IPS-20b (cell line): ENCODE measurements around the gene NTN1.

Source experiments
- H3K27ac ChIP-seq: one replicate; pipeline ENCODE4 v1.5.1; 2013; ENCODE audit warnings: low read length
- H3K27me3 ChIP-seq: 2 replicates; pipeline ENCODE4 v1.6.1; 2013; ENCODE audit warnings: mild to moderate bottlenecking, low read length, inconsistent platforms; ENCODE audit not compliant: insufficient read depth
- H3K36me3 ChIP-seq: 2 replicates; pipeline ENCODE4 v1.6.1; 2013; ENCODE audit warnings: low read depth, mild to moderate bottlenecking, inconsistent platforms, low read length, moderate library complexity; ENCODE audit not compliant: insufficient read depth
- H3K4me1 ChIP-seq: 2 replicates; pipeline ENCODE4 v1.6.1; 2013; ENCODE audit warnings: mild to moderate bottlenecking, control low read depth, inconsistent platforms, low read length, moderate library complexity; ENCODE audit not compliant: insufficient read depth
- H3K4me3 ChIP-seq: 2 replicates; pipeline ENCODE4 v1.5.1; 2013; ENCODE audit warnings: mild to moderate bottlenecking, low read length, inconsistent platforms
- H3K9ac ChIP-seq: 2 replicates; pipeline ENCODE4 v1.6.1; 2013; ENCODE audit warnings: low read depth, mild to moderate bottlenecking, inconsistent platforms, low read length, moderate library complexity
- H3K9me3 ChIP-seq: 2 replicates; pipeline ENCODE4 v1.6.1; 2013; ENCODE audit warnings: mild to moderate bottlenecking, low read depth, low read length, inconsistent platforms; ENCODE audit not compliant: insufficient read depth

NTN1 gene

DNA sequence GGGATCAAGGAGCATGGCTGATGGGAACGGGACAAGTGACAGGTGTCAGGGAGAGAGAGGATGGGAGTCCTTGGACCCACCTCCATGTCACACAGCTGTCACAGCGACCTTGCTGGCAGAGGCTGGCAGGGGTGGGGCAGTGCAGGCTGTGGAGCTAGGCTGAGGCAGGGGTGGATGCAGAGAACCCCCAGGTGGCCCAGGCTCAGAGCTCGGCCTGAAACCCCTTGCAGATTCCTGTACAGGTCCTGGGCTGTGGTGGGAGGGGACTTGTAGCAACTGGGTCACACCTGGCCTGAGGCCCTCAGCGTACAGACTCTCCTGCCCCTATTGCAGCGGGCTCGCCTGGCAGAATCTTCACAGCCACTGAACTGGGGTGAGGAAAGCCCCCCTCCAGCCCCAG, 174.1 kb downstream of the NTN1 start:
- H3K36me3 ChIP-seq = no peaks in the 10 kb centered on the region

DNA sequence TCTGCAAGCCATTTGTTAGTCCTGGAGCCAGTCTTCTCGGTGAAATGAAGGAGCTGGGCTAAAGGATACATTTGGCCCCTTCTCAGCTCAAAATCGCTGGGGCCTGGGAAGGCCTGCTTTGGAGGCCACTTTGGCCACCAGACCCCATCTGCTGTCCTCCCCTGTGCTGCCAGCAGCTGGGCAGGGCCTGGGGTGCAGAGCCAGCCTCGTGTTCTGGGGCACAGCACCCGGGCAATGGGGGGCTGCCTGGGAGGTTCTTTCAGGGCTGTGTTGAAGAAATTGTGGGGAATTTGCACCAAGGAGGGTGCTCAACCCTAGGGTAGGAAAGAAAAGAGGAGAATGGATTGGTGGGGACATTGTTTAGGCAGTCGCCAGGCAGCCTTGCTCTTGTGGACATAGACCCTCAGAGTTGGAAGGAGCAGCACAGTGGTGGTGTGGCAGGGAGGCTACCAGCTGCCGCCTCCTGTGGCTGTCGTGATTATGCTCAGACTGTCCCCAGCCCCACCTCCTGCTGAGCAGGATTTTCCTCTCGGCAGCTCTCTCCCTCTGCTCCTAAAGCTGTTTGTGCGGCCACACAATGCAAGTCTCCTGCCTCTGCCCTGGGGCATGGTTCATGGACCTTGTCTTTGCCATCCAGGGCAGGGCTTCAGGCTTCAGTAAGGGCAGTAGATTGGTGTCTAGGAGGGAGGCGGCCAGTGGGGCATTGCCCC, 174.8 kb downstream of the NTN1 start:
- Histone ChIP-seq H3K27me3 (no peaks in the 10 kb centered on the region), H3K9me3 (no peaks in the 10 kb centered on the region), H3K4me3 (no peak overlapping the region), H3K27ac (no peak overlapping the region), H3K4me1 (peaks cover 12% of the 10 kb centered on the region), H3K36me3 (no peaks in the 10 kb centered on the region), H3K9ac (no peak overlapping the region)

More for the DNA sequence above, 174.1 kb downstream of the NTN1 start:
- Histone ChIP-seq H3K4me1 (peaks cover 12% of the 10 kb centered on the region), H3K27me3 (no peaks in the 10 kb centered on the region), H3K9me3 (no peaks in the 10 kb centered on the region), H3K4me3 (no peak overlapping the region), H3K9ac (no peak overlapping the region), H3K27ac (no peak overlapping the region)

DNA sequence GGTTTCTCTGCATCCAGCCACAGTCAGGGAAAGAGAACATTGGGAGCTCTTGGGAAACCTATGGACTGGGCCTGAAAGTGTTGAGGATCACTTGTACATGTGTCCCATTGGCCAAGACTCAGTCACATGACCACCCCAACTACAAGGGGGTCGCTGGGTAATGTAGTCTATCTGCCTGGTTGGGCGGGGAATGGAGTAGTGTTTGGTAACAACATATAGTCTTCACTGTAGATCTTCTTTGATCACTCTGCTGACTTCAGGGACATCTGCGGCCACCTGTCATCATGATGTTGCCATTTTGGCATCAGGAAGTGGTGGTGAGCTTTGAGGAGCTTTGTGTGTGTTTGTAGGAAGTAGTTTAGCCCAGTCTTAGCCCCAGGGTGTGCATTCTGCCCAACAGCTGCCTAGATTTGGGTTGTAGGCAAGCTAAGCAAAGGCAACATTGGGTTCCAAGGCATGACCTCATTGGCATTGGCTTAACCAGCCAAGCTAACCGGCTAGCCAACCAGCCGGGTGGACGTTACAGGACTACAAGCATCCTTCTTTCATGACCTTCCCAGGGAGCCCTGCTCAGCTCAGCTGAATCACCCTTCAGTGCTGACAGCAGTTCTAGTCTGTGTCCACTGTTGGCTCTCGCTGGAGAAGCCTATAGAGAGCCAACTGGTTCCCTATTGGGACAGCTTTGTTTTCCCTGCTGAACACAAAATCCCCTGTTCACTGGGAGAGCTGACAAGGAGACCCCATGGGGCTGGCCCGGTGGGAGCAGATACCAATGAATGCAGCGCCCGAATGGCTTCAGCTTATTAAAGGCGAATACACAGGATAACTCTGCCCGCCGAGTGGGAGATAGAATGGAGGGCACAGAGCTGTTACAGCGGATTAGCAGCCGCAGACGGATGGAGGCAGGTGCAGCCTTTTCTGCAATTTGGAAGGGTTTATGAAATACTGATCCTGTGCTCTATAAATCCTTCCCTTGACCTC, 178.6 kb downstream of the NTN1 start:
- peaks cover 12% of the 10 kb centered on the region for H3K4me1 ChIP-seq
- H3K4me3 ChIP-seq = no peak overlapping the region
- no peak overlapping the region for H3K27ac ChIP-seq
- no peaks in the 10 kb centered on the region for H3K36me3 ChIP-seq
- no peaks in the 10 kb centered on the region for H3K9me3 ChIP-seq
- H3K27me3 ChIP-seq = peaks cover under 1% of the 10 kb centered on the region; the same call in 1 of the 2 replicates
- H3K9ac ChIP-seq = no peak overlapping the region

DNA sequence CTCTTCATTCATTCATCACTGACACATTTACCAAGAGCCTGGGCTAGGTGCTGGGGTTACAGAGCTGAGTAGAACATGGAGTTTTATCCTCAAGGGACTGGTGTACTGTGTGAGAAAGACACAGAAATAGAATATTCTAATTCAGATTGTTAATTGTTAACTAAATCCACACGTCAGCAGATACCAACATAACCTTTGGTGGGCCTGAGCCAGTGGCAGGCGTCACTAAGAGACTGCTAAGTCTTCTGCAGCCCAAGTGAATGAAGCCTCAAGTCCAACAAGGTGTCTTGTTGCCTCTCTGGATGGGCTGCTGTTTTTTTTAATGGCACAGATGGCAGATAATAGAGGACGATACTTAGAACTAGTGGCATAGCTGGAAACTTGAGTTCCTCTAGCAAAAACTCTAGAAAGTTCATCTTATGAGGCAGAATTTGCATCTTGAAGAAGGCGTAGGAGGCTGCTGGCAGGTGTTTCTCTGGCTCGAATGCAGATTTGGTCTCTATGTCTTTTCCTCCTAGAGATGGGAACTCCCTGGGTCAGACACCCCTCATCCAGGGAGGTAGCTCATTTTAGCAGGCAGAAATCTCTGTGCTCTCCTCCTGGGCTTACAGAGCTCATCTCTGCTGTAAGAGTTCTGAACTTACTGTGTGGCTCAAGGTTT, 179.5 kb downstream of the NTN1 start:
- peaks cover 12% of the 10 kb centered on the region for H3K4me1 ChIP-seq
- no peak overlapping the region for H3K4me3 ChIP-seq
- no peak overlapping the region for H3K27ac ChIP-seq
- H3K36me3 ChIP-seq = no peaks in the 10 kb centered on the region
- no peak overlapping the region for H3K9ac ChIP-seq
- peaks cover 6% of the 10 kb centered on the region; the same call in 1 of the 2 replicates for H3K27me3 ChIP-seq
- H3K9me3 ChIP-seq = no peaks in the 10 kb centered on the region

DNA sequence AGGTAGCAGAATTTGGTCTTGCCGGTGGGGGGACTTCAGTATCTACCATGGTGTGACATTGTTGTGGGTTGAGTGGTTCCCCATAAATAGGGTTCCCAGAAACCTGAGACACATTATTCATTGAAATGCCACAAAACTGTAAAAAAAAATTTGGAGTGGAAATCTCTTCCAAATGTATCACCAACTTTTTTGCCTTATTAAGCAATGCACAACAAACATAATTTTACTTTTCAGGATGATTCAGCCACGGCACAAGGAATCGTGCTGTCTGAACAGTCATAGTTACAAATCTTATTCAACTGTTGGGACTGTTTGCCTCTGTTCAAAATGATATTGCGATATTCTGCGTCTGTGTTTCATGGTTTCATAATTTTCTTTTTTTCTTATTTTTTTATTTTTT, 181.2 kb downstream of the NTN1 start:
- no peak overlapping the region for H3K9ac ChIP-seq
- no peaks in the 10 kb centered on the region for H3K4me1 ChIP-seq
- no peaks in the 10 kb centered on the region for H3K9me3 ChIP-seq
- H3K27ac ChIP-seq = no peak overlapping the region
- no peaks in the 10 kb centered on the region for H3K36me3 ChIP-seq
- peaks cover 6% of the 10 kb centered on the region; the same call in 1 of the 2 replicates for H3K27me3 ChIP-seq
- no peak overlapping the region for H3K4me3 ChIP-seq

DNA sequence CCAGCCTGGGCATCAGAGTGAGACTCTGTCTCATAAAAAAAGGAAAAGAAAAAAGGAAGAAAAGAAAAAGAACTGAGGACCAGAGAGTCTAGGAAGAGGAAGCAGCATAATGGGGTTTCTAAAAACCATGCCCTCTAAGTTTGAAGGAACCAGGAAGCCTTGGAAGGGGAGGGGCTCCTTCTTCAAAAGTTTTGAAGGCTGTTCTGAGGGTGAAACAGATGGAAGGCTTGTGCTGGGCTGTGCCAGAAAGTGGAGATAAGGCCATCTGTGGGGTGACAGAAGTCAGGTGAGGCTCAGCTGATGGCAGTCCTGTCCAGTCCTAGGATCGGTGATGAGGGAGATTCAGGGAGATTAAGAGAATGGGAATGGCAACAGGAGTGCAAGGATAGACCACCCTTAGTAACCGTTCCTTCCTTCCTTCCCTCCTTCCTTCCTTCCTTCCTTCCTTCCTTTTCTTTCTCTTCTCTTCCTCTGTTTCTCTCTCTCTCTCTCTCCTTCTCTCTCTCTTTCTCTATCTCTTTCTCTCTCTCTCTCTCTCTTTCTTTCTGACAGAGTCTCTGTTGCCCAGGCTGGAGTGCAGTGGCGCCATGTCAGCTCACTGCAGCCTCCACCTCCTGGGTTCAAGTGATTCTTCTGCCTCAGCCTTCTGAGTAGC, 182.6 kb downstream of the NTN1 start:
- Histone ChIP-seq H3K9me3 (no peaks in the 10 kb centered on the region), H3K4me1 (no peaks in the 10 kb centered on the region), H3K27ac (no peak overlapping the region), H3K9ac (no peak overlapping the region), H3K27me3 (peaks cover 6% of the 10 kb centered on the region; the same call in 1 of the 2 replicates), H3K36me3 (no peaks in the 10 kb centered on the region), H3K4me3 (no peak overlapping the region)

DNA sequence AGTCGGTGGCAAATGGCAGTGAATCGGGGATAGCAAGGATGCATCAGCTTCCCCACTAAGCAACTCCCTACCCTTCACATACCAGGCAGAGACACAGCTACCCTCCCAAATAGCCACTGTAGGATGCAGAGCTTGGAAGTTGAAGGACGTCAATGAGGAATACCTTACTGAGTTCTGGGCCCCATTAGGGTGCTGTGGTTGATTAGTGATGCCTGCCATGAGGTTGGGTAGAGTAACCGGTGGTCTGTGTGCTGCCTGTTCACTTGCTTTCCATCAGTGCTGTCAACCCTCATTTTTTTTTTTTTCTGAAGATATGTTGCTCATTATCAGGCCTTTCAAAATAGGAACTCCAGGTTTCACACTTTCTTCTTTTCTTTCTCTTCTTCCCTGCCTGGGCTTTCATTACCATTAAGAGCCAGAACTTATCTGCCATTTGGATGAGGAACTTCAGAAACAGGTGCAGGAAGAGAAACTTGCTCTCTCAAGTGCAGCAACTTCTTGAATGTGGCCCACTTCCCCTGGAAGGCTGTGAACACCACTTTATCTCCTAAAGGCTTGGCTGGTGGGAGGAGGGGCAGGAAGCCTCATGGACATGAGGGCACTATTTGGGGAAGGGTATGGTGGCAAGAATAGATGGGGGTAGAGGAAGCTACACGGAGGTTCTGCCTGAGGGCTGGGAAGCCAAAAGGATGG, 183.5 kb downstream of the NTN1 start:
- Histone ChIP-seq H3K36me3 (no peaks in the 10 kb centered on the region), H3K27ac (no peak overlapping the region), H3K4me3 (no peak overlapping the region), H3K4me1 (no peaks in the 10 kb centered on the region), H3K9ac (no peak overlapping the region), H3K27me3 (peaks cover 6% of the 10 kb centered on the region; the same call in 1 of the 2 replicates), H3K9me3 (no peaks in the 10 kb centered on the region)

DNA sequence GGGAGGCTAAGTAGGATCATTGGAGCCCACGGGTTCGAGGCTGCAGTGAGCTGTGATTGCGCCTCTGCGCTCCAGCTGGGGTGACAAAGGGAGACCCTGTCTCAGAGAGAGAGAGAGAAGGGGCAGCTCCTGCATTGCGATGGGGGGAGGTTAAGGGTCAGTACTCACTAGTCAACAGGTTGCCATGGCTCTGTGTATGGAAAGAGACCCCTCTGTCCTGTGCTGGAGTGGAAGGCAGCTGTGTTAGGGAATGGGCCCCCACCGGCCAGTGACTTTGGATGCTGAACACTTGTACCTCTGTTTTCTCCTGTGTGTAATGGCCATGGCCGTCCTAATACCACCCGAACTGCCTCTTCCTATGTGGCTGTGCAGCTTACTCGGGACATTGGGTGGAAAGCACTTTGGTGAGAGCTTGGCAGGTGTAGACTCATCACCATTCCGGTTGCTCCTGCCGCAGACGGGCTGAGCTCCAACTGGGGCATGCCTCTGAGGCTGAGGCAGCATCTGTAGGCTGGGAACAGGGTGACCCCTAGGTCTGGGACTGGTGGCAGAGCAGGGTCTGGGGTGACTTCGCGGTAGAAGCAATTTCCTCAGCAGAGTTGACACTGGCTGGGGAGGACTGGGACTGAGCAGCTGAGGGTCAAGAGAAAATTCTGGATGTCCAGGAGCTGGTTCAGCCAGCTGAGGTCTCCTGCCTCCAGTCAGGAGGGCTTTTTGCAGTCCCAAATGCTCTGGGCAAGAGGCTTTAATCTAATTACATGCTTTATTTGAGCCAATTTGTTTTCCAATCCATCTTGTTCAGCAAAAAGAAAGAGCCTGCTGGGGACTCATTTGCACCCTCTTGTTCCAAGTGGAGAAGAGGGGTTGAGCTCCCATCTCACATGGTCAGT, 184.5 kb downstream of the NTN1 start:
- Histone ChIP-seq H3K9me3 (no peaks in the 10 kb centered on the region), H3K4me1 (no peaks in the 10 kb centered on the region), H3K4me3 (no peak overlapping the region)

DNA sequence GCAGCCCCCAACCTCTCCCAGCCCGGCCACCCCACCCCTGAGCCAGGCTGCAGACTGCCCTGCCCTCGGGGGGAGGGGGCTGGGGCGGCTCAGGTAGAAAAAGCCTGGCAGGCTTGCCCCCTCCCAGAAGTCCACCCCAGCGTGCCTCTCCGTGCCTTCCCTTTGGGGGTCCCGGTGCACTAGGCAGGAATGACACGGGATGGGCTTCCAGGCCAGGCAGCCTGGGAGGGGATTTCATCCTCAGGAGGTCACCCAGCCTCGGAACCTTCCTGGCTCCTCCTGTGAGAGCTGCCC, 185.0 kb downstream of the NTN1 start:
- Histone ChIP-seq H3K9ac (no peak overlapping the region), H3K9me3 (no peaks in the 10 kb centered on the region), H3K4me1 (no peaks in the 10 kb centered on the region), H3K36me3 (no peaks in the 10 kb centered on the region), H3K27ac (no peak overlapping the region), H3K27me3 (peaks cover 6% of the 10 kb centered on the region; the same call in 1 of the 2 replicates), H3K4me3 (no peak overlapping the region)

More for the DNA sequence above, 184.5 kb downstream of the NTN1 start:
- H3K36me3 ChIP-seq = no peaks in the 10 kb centered on the region
- no peak overlapping the region for H3K9ac ChIP-seq
- H3K27me3 ChIP-seq = peaks cover 6% of the 10 kb centered on the region; the same call in 1 of the 2 replicates
- H3K27ac ChIP-seq = no peak overlapping the region

DNA sequence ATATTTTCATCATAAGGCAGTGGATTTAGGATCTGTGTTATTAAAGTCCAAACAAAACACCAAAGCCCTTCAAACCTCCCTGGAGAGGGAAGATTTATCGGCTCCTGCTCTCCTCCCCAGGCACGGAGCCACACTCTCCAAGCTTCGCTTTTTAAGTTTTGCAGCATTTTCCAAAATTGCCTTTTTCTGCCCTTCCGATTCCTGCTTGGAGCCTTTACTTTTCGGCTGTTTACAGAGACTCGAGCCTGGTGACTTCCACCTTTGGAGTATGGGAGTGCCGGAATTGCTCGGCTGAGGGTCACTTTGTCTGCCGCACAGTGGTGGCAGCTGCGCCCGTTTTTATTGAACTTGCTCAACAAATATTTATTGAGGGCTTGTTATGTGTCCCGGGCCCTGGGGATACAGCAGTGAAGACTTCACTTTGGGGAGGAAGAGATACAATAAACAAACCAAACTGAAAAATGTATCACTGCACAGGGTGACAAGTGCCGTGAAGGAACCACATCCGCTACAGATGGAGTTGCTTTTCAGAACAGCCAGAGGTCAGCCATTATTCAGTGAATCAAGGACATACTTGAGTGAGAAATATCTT, 185.5 kb downstream of the NTN1 start:
- Histone ChIP-seq H3K9me3 (no peaks in the 10 kb centered on the region), H3K27me3 (peaks cover 7% of the 10 kb centered on the region; the same call in 1 of the 2 replicates), H3K4me1 (no peaks in the 10 kb centered on the region), H3K4me3 (no peak overlapping the region), H3K36me3 (no peaks in the 10 kb centered on the region), H3K9ac (no peak overlapping the region), H3K27ac (no peak overlapping the region)
